ENCODE measurements around the gene SPTBN2.

Gene SPTBN2

DNA sequence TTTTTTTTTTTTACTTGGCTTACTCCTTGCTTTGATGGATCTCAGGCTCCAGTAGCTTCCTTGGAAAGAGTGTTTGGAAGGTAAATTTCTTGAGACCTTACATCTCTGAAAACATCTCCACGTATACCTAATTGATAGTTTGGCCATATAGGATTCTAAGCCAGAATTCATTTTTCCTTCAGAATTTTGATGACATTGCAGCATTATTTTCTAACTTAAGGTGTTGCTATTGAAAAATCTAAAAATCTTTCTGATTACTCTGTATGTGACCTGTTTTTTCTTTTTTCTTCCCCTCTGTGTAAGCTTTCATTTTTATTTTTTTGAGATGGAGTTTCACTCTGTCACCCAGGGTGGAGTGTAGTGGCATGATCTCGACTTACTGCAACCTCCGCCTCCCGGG is 23.1 kb upstream of the SPTBN2 start:
- DNase-seq (ENCODE audit: low read depth), result no peak
- H3K4me3 ChIP-seq (ENCODE audit: control insufficient read depth, low read depth, low read length), result no peak overlapping the region

DNA sequence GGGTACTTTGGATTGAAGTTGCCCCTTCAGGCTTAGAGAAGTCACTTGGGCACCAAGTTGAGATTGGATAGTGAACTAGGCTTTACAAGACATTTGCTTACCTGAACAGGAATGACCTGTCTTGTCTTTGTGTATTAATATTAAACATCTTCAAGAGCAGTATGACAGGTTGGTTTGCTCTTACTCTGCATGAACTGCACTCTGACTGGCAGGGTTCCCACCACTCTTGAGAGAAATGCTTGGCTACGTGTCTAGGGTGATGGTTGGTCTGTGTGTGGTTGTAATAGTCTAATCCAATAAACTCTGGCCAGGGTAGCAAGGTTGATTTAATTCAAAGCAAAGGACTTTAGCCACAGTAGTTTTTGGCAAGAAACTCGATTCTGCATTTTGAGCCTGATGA is 20.1 kb upstream of the SPTBN2 start:
- DNase-seq (ENCODE audit: low read depth), result no peak
- TF ChIP-seq, protein P1, sequence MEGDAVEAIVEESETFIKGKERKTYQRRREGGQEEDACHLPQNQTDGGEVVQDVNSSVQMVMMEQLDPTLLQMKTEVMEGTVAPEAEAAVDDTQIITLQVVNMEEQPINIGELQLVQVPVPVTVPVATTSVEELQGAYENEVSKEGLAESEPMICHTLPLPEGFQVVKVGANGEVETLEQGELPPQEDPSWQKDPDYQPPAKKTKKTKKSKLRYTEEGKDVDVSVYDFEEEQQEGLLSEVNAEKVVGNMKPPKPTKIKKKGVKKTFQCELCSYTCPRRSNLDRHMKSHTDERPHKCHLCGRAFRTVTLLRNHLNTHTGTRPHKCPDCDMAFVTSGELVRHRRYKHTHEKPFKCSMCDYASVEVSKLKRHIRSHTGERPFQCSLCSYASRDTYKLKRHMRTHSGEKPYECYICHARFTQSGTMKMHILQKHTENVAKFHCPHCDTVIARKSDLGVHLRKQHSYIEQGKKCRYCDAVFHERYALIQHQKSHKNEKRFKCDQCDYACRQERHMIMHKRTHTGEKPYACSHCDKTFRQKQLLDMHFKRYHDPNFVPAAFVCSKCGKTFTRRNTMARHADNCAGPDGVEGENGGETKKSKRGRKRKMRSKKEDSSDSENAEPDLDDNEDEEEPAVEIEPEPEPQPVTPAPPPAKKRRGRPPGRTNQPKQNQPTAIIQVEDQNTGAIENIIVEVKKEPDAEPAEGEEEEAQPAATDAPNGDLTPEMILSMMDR (conservative IDR thresholded peaks at IDR 0.05; ENCODE audit: control insufficient read depth, insufficient read depth, low read depth, low read length), result no peak

More for the DNA sequence above, 23.1 kb upstream of the SPTBN2 start:
- TF ChIP-seq, protein P1 (conservative IDR thresholded peaks at IDR 0.05; ENCODE audit: control insufficient read depth, insufficient read depth, low read depth, low read length), result no peak

DNA sequence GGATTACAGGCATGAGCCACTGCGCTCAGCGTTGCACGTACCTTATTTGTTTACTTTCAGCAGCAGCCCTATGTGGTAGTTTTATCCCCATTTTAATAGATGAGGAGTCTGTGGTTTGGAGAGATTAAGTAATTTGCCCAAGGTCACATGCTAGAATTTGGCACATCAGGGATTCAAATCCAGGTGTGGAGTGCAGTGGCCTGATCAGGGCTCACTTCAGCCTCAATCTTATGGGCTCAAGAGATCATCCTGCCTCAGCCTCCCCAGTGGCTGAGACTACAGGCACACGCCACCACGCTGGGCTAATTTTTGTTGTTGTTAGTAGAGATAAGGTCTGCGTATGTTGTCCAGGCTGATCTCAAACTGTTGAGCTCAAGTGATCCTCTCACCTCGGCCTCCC is 18.5 kb upstream of the SPTBN2 start:
- TF ChIP-seq, protein P1 (conservative IDR thresholded peaks at IDR 0.05; ENCODE audit: control insufficient read depth, insufficient read depth, low read depth, low read length), result no peak
- no peak overlapping the region for H3K4me3 ChIP-seq (ENCODE audit: control insufficient read depth, low read depth, low read length)
- no peak for DNase-seq (ENCODE audit: low read depth)

More for the DNA sequence above, 20.1 kb upstream of the SPTBN2 start:
- no peak overlapping the region for H3K4me3 ChIP-seq (ENCODE audit: control insufficient read depth, low read depth, low read length)

DNA sequence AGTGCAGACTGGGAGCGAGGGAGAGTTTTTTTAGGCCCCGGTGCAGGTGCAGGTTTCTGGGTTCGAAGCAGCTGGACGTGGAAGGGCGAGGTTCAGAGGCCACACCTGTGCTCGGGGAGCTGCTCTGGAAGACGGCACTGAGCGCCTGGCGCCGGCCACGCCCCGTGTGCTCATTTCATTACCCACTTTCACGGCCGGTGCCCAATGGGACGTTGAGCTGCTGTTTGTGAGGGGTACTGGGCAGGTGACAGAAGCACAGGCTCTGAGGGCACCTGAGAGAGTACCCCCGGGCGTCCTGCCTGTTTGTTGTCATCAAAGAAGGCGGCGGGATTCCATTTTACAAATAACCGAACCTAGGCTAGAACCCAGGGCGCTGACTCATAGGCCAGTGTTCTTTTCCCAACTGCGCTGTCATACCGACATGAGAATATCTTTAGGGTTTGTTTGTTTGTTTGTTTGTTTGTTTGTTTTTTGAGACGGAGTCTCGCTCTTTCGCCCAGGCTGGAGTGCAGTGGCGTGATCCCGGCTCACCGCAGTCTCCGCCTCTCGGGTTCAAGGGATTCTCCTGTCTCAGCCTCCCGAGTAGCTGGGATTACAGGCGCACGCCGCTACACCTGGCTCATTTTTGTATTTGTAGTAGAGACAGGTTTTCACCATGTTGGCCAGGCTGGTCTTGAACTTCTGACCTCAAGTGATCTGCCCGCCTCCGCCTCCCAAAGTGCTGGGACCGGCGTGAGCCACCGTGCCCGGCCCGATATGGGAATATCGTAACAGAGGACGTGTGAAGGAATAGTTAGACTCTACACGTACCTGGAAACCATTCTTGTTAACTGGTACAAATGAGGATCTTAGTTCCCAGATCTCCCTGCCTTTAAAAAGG is 16.6 kb upstream of the SPTBN2 start:
- DNase-seq (ENCODE audit: low read depth), result no peak
- peak overlapping the region; percentile 83 for H3K4me3 ChIP-seq (ENCODE audit: control insufficient read depth, low read depth, low read length)
- TF ChIP-seq, protein P1 (conservative IDR thresholded peaks at IDR 0.05; ENCODE audit: control insufficient read depth, insufficient read depth, low read depth, low read length), result no peak

DNA sequence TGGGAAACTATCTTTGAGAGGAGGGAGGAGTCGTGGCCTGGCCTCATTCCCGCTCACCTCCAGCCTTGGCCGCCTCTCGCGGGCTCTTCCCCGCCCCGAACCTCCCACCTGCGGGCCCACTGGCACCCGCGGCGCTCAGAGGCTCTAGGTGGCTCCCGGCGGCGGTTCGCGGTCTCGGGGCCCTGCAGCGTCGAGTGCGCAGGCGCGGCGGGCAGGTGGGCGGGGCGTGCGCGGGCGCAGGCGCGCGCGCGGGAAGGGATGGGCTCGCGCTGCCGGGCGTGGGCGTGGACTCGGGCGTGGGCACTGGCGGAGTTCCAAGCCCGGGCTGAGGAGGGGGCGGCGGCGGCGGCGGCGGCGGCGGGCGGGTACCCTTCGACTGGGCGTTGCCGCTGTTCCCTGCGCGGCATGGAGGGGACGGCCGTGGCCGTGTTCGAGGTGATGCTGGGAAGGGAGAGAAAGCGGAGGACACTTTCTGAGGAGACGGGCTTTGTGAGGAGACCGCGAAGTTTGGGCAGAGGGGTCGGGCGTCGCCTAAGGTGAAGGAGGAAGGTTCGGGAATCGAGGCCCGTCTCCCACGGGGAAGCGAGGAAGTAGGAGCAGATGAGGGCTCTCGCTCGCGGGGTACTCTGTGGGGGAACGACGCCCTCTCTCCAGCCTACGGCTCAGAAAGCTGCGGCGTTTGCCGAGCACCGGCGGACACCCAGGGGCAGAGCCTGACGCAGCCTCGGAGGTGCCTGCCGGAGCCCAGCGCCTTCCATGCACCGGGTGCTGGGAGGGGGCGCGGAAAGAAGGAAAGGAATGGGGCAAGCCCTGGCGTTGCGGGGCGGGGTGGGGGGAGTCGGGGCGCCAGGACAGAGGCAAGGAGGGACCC is 15.7 kb upstream of the SPTBN2 start:
- peak overlapping the region; percentile 84 for H3K4me3 ChIP-seq (ENCODE audit: control insufficient read depth, low read depth, low read length)
- peak; percentile 41 for DNase-seq (ENCODE audit: low read depth)
- TF ChIP-seq, protein P1 (conservative IDR thresholded peaks at IDR 0.05; ENCODE audit: control insufficient read depth, insufficient read depth, low read depth, low read length), result no peak

DNA sequence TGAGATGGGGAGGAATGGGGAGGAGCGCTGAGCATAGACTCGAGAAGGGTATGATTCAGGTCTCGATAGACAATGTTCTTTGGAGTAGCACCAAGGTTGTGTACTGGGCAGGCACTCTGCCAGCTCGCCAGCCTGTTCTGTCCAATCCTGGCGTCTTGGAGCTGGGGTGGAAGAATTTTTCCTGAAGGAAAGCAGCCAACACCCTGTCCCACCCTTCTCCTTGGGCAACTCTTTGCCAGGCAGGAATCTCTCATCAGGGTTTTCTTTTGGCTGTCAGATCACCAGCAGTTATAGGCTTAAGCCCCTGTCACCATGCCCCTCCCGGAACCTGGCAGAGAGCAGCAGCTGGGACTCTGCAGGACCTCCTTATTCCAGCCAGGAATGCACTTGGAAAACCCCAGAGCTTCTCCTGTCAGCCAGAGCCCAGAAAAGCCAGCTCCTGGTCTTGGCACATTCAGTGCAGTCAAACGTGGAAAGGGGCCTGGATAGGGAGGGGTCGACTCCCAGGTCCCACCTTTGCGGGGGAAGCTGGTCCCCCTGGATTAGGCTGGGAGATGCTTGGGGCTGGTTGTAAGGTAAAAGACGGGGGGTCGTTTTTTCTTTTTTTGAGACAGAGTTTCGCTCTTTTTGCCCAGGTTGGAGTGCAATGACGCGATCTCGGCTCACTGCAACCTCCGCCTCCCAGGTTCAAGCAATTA is 14.4 kb upstream of the SPTBN2 start:
- no peak for DNase-seq (ENCODE audit: low read depth)
- TF ChIP-seq, protein P1 (conservative IDR thresholded peaks at IDR 0.05; ENCODE audit: control insufficient read depth, insufficient read depth, low read depth, low read length), result no peak
- H3K4me3 ChIP-seq (ENCODE audit: control insufficient read depth, low read depth, low read length), result no peak overlapping the region
